ENCODE measurements around the gene GDF11. TPM values are rescaled to one million over a fixed set of nuclear protein-coding genes. Genes with fewer than 3 reads are reported as not detected.
A peak's percentile ranks its signal among the peaks of the same experiment; 100 is the strongest.

GDF11 gene
- total RNA-seq, 1 donor from 2014 or later = 14.2 TPM

- Mint-ChIP-seq H3K4me1 (ENCODE audit: low read depth) (peaks cover 38% of the 10 kb centered on the region), H3K9me3 (no peaks in the 10 kb centered on the region), H3K27me3 (ENCODE audit: insufficient read depth) (peaks cover 44% of the 10 kb centered on the region), H3K4me3 (no peak overlapping the region), H3K27ac (no peak overlapping the region), H3K36me3 (ENCODE audit: low read depth) (no peaks in the 10 kb centered on the region)
- DNase-seq (ENCODE audit: low spot score) = no peak
- intact Hi-C loops (cut with micrococcal nuclease) = loop anchor here (10.0 kb wide), 1 partner anchor 1148 kb away; no protein-coding TSS in a partner anchor
These were observed 30.1 kb upstream of the GDF11 start for GRCh38 chr12:55712700-55713415.

- intact Hi-C loops (cut with micrococcal nuclease) = loop anchor here (10.0 kb wide), 1 partner anchor 1149 kb away; no protein-coding TSS in a partner anchor
- Mint-ChIP-seq H3K4me3 (no peak overlapping the region), H3K27me3 (ENCODE audit: insufficient read depth) (peaks cover 36% of the 10 kb centered on the region), H3K9me3 (no peaks in the 10 kb centered on the region), H3K4me1 (ENCODE audit: low read depth) (peaks cover 38% of the 10 kb centered on the region), H3K36me3 (ENCODE audit: low read depth) (no peaks in the 10 kb centered on the region), H3K27ac (no peak overlapping the region)
- DNase-seq (ENCODE audit: low spot score) = no peak
These were observed 29.2 kb upstream of the GDF11 start for GRCh38 chr12:55713721-55714120.

- H3K4me1 Mint-ChIP-seq (ENCODE audit: low read depth) = peaks cover 34% of the 10 kb centered on the region
- no peaks in the 10 kb centered on the region for H3K9me3 Mint-ChIP-seq
- H3K36me3 Mint-ChIP-seq (ENCODE audit: low read depth) = no peaks in the 10 kb centered on the region
- H3K27me3 Mint-ChIP-seq (ENCODE audit: insufficient read depth) = peaks cover 22% of the 10 kb centered on the region
- intact Hi-C loops (cut with micrococcal nuclease) = loop anchor here (10.0 kb wide), 1 partner anchor 1150 kb away; no protein-coding TSS in a partner anchor
- H3K27ac Mint-ChIP-seq = peak overlapping the region; percentile 64
- H3K4me3 Mint-ChIP-seq = peak overlapping the region; percentile 91
- no peak for DNase-seq (ENCODE audit: low spot score)
These were observed 27.7 kb upstream of the GDF11 start for GRCh38 chr12:55715169-55715764.

GRCh38 chr12:55715833-55716581, 26.9 kb upstream of the GDF11 start, which contains the start of gene BLOC1S1:
BLOC1S1 (plus strand) TSS chr12:55716046; CDS start chr12:55716052, 6 bp downstream.
- intact Hi-C loops (cut with micrococcal nuclease) = loop anchor here (1.0 to 10.0 kb wide), 6 partner anchors 8 to 1989 kb away; partner anchors contain the start of genes CALCOCO1 and CD63
- Mint-ChIP-seq H3K27me3 (ENCODE audit: insufficient read depth) (peaks cover 16% of the 10 kb centered on the region), H3K4me3 (peak within 1 kb of the TSS; percentile 91), H3K36me3 (ENCODE audit: low read depth) (no peaks in the 10 kb centered on the region), H3K27ac (peak within 1 kb of the TSS; percentile 93), H3K9me3 (no peaks in the 10 kb centered on the region), H3K4me1 (ENCODE audit: low read depth) (peaks cover 34% of the 10 kb centered on the region)
- peak; percentile 90 for DNase-seq (ENCODE audit: low spot score)

GRCh38 chr12:55716582-55716957, 26.4 kb upstream of the GDF11 start:
- peaks cover 14% of the 10 kb centered on the region for H3K27me3 Mint-ChIP-seq (ENCODE audit: insufficient read depth)

GRCh38 chr12:55717011-55718007, 25.6 kb upstream of the GDF11 start:
- Mint-ChIP-seq H3K27ac (peak overlapping the region; percentile 93), H3K27me3 (ENCODE audit: insufficient read depth) (peaks cover 8% of the 10 kb centered on the region), H3K4me3 (peak overlapping the region; percentile 91), H3K9me3 (no peaks in the 10 kb centered on the region), H3K36me3 (ENCODE audit: low read depth) (no peaks in the 10 kb centered on the region), H3K4me1 (ENCODE audit: low read depth) (peaks cover 34% of the 10 kb centered on the region)
- intact Hi-C loops (cut with micrococcal nuclease) = loop anchor here (2.0 to 10.0 kb wide), 3 partner anchors 71 to 1991 kb away; partner anchors contain the start of gene CALCOCO1
- no peak for DNase-seq (ENCODE audit: low spot score)

More at GRCh38 chr12:55716582-55716957, 26.4 kb upstream of the GDF11 start:
- intact Hi-C loops (cut with micrococcal nuclease) = loop anchor here (1.0 to 10.0 kb wide), 6 partner anchors 8 to 1990 kb away; partner anchors contain the start of genes CALCOCO1 and CD63
- H3K27ac Mint-ChIP-seq = peak overlapping the region; percentile 93
- H3K4me3 Mint-ChIP-seq = peak overlapping the region; percentile 91
- H3K9me3 Mint-ChIP-seq = no peaks in the 10 kb centered on the region
- H3K36me3 Mint-ChIP-seq (ENCODE audit: low read depth) = no peaks in the 10 kb centered on the region
- DNase-seq (ENCODE audit: low spot score) = no peak
- H3K4me1 Mint-ChIP-seq (ENCODE audit: low read depth) = peaks cover 34% of the 10 kb centered on the region

- peaks cover 3% of the 10 kb centered on the region for H3K27me3 Mint-ChIP-seq (ENCODE audit: insufficient read depth)
- no peak overlapping the region for H3K27ac Mint-ChIP-seq
- H3K36me3 Mint-ChIP-seq (ENCODE audit: low read depth) = no peaks in the 10 kb centered on the region
- H3K4me3 Mint-ChIP-seq = peak overlapping the region; percentile 91
- intact Hi-C loops (cut with micrococcal nuclease) = loop anchor here (10.0 kb wide), 1 partner anchor 1153 kb away; no protein-coding TSS in a partner anchor
- H3K9me3 Mint-ChIP-seq = no peaks in the 10 kb centered on the region
- DNase-seq (ENCODE audit: low spot score) = no peak
- H3K4me1 Mint-ChIP-seq (ENCODE audit: low read depth) = peaks cover 34% of the 10 kb centered on the region
These were observed 24.9 kb upstream of the GDF11 start for GRCh38 chr12:55718015-55718414.

- Mint-ChIP-seq H3K27me3 (ENCODE audit: insufficient read depth) (no peaks in the 10 kb centered on the region), H3K27ac (no peak overlapping the region), H3K4me3 (peak overlapping the region; percentile 30), H3K9me3 (no peaks in the 10 kb centered on the region), H3K4me1 (ENCODE audit: low read depth) (peaks cover 34% of the 10 kb centered on the region), H3K36me3 (ENCODE audit: low read depth) (no peaks in the 10 kb centered on the region)
- intact Hi-C loops (cut with micrococcal nuclease) = loop anchor here (10.0 kb wide), 1 partner anchor 1154 kb away; no protein-coding TSS in a partner anchor
- no peak for DNase-seq (ENCODE audit: low spot score)
These were observed 24.2 kb upstream of the GDF11 start for GRCh38 chr12:55718624-55719275.

GRCh38 chr12:55719371-55719770, 23.6 kb upstream of the GDF11 start:
- no peak for DNase-seq (ENCODE audit: low spot score)
- Mint-ChIP-seq H3K27me3 (ENCODE audit: insufficient read depth) (no peaks in the 10 kb centered on the region), H3K36me3 (ENCODE audit: low read depth) (no peaks in the 10 kb centered on the region), H3K27ac (no peak overlapping the region), H3K9me3 (no peaks in the 10 kb centered on the region), H3K4me1 (ENCODE audit: low read depth) (peaks cover 35% of the 10 kb centered on the region), H3K4me3 (peak overlapping the region; percentile 11)
- intact Hi-C loops (cut with micrococcal nuclease) = loop anchor here (10.0 kb wide), 1 partner anchor 1155 kb away; no protein-coding TSS in a partner anchor

GRCh38 chr12:55720071-55720564, 22.8 kb upstream of the GDF11 start, which contains the start of gene RDH5:
RDH5 (plus strand) TSS chr12:55720393; CDS start chr12:55721185, 792 bp downstream.
- H3K36me3 Mint-ChIP-seq (ENCODE audit: low read depth) = peaks cover 4% of the 10 kb centered on the region
- no peak within 1 kb of the TSS for H3K27ac Mint-ChIP-seq
- H3K9me3 Mint-ChIP-seq = no peaks in the 10 kb centered on the region
- no peaks in the 10 kb centered on the region for H3K27me3 Mint-ChIP-seq (ENCODE audit: insufficient read depth)
- DNase-seq (ENCODE audit: low spot score) = no peak
- H3K4me3 Mint-ChIP-seq = peak within 1 kb of the TSS; percentile 11
- intact Hi-C loops (cut with micrococcal nuclease) = no loop called here
- H3K4me1 Mint-ChIP-seq (ENCODE audit: low read depth) = peaks cover 42% of the 10 kb centered on the region

GRCh38 chr12:55720894-55721444, 22.0 kb upstream of the GDF11 start:
- intact Hi-C loops (cut with micrococcal nuclease) = no loop called here
- H3K9me3 Mint-ChIP-seq = no peaks in the 10 kb centered on the region
- no peak overlapping the region for H3K4me3 Mint-ChIP-seq
- no peak for DNase-seq (ENCODE audit: low spot score)
- H3K36me3 Mint-ChIP-seq (ENCODE audit: low read depth) = peaks cover 12% of the 10 kb centered on the region
- no peak overlapping the region for H3K27ac Mint-ChIP-seq
- H3K4me1 Mint-ChIP-seq (ENCODE audit: low read depth) = peaks cover 42% of the 10 kb centered on the region
- H3K27me3 Mint-ChIP-seq (ENCODE audit: insufficient read depth) = peaks cover 1% of the 10 kb centered on the region

Data from activated T-helper 1 cell treated with anti-CD3 and anti-CD28 coated beads, Interleukin-12 subunit alpha, Interleukin-12 subunit beta, Interleukin-2, Interleukin-4 antibody, amounts not matched to agents 30 ng/mL and 10 ng/mL and 1 ng/mL, durations not matched to agents 14 hours and 24 hours and 36 hours (primary cell).